Kidney glomerular epithelial cell (primary cell): ENCODE results near the gene LPIN2.

Source experiments
- DNase-seq: peaks from one replicate; lab custom pipeline; 2025; lab: John Stamatoyannopoulos, UW

Gene LPIN2

DNA sequence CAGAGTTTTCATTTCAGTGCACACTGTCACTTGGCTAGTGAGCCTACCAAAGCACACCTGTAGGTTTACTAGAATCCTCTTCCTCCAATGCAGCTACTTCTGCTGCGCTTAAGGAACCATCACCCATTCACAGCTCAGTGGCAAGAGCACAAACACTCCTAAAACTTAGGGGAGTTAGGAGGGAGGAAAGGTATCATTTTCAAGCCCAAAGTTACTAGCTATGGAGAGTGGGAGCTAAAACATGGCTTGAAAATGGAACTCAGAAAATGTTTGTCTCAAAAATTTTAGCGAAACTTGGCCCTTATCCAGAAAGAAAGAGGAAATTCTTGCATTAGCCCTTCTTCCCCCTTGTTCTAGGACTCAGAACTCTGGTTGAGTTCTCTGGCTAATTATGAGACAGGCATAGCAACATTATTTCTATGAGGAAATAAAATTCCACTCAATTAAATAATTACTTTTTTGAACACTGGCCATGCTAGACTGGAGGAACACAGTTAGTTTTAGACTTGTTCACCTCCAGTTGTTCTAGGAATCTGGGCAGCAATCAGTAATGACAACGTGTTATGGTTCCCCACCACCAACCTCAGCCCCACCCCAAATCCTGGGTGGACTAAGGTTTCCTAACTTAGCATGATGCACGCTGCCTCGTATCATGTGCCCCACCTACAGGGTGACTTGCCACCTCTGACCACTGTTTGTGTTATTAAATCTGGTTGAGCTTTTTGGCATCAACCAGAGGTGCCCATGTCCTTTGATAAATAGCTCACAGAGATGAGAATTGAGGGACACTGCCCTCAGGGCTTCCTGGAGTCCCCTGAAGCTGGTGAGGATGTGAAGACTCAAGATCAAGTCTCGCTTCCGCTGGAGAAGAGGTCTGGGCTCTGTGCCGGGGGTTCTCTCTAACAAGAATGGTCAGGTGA lies 32.8 kb downstream of the LPIN2 start:
- DNase-seq, result peak; percentile 26

- DNase-seq, result peak; percentile 13
Observed at GRCh38 chr18:2979129-2979528, 33.8 kb downstream of the LPIN2 start.

DNA sequence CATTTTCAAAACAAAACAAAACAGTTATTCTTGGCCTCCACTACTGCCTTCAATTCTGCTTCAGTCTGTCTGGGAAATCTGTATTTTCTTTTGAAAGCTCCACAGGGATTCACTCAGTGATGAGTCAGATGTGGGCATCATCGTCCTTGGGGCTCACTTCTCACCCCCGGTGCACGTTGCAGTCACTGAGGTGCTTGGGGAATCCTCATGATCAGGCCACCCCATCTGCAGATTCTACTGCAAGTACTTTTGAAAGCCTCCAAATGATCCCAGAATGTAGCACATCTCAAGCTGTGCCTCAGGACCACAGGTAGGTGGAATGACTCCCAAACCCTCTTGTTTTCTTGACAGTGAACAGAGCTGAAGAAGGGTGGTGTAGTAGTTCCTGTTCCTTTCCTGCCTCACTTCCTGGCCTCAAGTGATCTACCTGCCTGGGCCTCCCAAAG lies 34.3 kb downstream of the LPIN2 start:
- peak; percentile 58 for DNase-seq

- DNase-seq, result no peak
Observed at GRCh38 chr18:2978208-2978607, 34.7 kb downstream of the LPIN2 start.

- DNase-seq, result no peak
Observed at GRCh38 chr18:2976218-2977132, 36.5 kb downstream of the LPIN2 start.

- DNase-seq, result no peak
Observed at GRCh38 chr18:2974731-2975130, 38.2 kb downstream of the LPIN2 start.

DNA sequence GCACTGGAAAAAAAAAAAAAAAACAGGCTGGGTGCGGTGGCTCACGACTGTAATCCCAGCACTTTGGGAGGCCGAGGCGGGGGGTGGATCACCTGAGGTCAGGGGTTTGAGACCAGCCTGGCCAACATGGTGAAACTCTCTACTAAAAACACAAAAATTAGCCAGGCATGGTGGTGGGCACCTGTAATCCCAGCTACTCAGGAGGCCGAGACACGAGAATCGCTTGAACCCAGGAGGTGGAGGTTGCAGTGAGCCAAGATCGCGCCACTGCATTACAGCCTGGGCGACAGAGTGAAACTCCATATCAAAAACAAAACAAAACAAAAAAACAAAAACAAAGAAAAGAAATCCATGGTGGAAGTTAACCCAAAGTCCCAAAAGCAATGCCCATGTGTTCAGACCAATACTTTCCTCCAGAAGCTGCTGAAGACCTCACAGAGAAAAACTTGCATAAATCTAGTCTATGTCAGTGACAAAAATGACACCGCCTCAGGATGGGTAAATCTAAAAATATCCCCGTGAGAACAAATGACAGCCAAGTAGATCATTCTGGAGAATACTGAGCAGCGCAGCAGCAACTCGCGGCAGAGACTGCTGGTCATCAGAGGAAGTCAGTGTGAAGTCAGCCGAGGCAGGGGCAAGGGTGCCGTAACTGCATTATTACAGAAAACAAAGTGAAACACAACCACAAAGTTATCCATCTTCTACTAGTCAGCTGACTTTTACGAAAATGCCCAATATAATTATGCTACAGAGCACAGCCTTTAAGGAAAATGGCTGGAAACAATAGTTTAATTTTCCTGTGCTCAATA lies 41.0 kb downstream of the LPIN2 start:
- DNase-seq, result peak; percentile 69

GRCh38 chr18:2970772-2971659 lies 41.9 kb downstream of the LPIN2 start:
- DNase-seq, result no peak

DNA sequence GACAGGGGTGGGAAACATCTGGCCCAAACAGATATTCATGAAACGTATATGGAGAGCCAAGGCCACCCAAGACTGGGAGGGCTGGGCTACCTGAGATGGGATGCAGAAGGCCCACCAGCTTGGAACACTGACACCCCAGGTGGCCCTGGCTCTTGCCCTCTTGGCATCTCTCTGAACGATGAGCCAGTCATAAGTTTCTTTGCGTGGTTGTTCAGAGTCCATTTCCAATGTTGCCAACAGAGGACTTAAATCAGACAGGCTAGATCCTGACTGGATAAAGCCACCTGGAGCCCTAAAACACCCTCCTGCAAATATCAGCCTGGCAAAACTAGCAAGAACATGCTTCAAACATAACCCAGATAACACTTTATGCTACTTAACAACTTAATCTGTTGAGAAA lies 42.6 kb downstream of the LPIN2 start:
- DNase-seq, result no peak

- no peak for DNase-seq
Observed at GRCh38 chr18:2969695-2970094, 43.2 kb downstream of the LPIN2 start.

- DNase-seq, result no peak
Observed at GRCh38 chr18:2968606-2969005, 44.3 kb downstream of the LPIN2 start.

GRCh38 chr18:2967820-2968219 lies 45.1 kb downstream of the LPIN2 start:
- no peak for DNase-seq

DNA sequence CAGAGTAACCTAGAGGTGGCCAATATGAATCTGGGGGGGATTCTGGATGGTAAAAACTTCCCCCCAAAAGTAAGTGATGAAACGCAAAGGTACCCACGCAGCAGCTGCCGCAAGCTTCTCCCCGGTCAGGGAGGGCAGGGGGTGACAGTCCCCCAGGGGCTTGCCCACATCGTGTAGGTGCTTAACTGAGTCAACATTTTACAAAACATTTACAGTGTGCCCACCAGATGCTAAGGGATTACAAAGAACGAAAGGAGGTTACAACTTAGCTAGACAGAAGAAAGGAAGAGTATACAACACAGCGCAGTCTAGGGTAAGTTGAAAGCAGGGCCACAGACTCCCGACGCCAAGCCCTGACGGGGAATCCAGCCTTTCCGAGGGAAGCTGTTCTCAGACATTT lies 45.6 kb downstream of the LPIN2 start:
- DNase-seq, result no peak

- no peak for DNase-seq
Observed at GRCh38 chr18:2966560-2966959, 46.4 kb downstream of the LPIN2 start.

GRCh38 chr18:2965797-2966196 lies 47.1 kb downstream of the LPIN2 start:
- no peak for DNase-seq

- DNase-seq, result no peak
Observed at GRCh38 chr18:2964361-2965010, 48.5 kb downstream of the LPIN2 start.
